Nephron progenitor cell (in vitro differentiated cells): ENCODE results near the gene CD36.
"Not testable (repeated sequence)": the region's sequence is repeated elsewhere in the genome, so short reads cannot be mapped to it uniquely, and the experiment has no call there.

Experiments
- DNase-seq: peaks from one replicate; pipeline ENCODE4 v3.0.0; 2021
- H3K27ac Mint-ChIP-seq: 2 replicates; pipeline ENCODE4 v1.8.0; 2021; ENCODE audit warnings: mild to moderate bottlenecking, moderate library complexity, mixed read lengths
- H3K27me3 Mint-ChIP-seq: 2 replicates; pipeline ENCODE4 v1.8.0; 2021; ENCODE audit warnings: mild to moderate bottlenecking, low read depth, mixed read lengths; ENCODE audit not compliant: poor library complexity
- H3K36me3 Mint-ChIP-seq: 2 replicates; pipeline ENCODE4 v1.8.0; 2021; ENCODE audit warnings: low read depth, mixed read lengths
- H3K4me1 Mint-ChIP-seq: 2 replicates; pipeline ENCODE4 v1.8.0; 2021; ENCODE audit warnings: mixed read lengths
- H3K4me3 Mint-ChIP-seq: 2 replicates; pipeline ENCODE4 v1.8.0; 2021; ENCODE audit warnings: mild to moderate bottlenecking, moderate library complexity, mixed read lengths
- H3K9me3 Mint-ChIP-seq: 2 replicates; pipeline ENCODE4 v1.8.0; 2021; ENCODE audit warnings: mild to moderate bottlenecking, moderate library complexity, mixed read lengths
- TF ChIP-seq, protein P1 (sequence below): fragments of 200-600 bp; sonication (generic); IDR thresholded peaks from 2 replicates; pipeline ENCODE4 v1.5.0; 2021; ENCODE audit warnings: antibody characterized with exemption

CD36 gene

DNA sequence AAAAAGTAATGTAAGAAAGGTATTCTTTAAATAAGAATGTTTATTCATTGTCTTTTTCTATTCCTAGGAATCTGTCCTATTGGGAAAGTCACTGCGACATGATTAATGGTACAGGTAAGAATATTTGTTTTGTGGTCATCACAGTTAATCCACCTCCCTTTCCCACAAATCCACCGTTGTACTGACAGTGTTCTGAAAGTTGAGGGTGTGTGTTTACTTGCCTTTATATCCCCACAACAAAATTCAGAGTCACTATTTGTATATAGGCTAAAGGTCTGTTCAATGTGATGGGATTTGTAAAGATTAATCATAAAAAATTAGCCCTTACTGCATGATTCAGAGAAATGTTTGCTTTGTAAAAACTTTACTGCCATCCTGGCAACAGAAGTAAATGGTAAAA is 27.9 kb downstream of the CD36 start:
- no peaks in the 10 kb centered on the region for H3K4me1 Mint-ChIP-seq
- H3K27ac Mint-ChIP-seq: no peak overlapping the region
- no peak overlapping the region for H3K4me3 Mint-ChIP-seq
- TF ChIP-seq, protein P1, sequence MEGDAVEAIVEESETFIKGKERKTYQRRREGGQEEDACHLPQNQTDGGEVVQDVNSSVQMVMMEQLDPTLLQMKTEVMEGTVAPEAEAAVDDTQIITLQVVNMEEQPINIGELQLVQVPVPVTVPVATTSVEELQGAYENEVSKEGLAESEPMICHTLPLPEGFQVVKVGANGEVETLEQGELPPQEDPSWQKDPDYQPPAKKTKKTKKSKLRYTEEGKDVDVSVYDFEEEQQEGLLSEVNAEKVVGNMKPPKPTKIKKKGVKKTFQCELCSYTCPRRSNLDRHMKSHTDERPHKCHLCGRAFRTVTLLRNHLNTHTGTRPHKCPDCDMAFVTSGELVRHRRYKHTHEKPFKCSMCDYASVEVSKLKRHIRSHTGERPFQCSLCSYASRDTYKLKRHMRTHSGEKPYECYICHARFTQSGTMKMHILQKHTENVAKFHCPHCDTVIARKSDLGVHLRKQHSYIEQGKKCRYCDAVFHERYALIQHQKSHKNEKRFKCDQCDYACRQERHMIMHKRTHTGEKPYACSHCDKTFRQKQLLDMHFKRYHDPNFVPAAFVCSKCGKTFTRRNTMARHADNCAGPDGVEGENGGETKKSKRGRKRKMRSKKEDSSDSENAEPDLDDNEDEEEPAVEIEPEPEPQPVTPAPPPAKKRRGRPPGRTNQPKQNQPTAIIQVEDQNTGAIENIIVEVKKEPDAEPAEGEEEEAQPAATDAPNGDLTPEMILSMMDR: no peak
- H3K36me3 Mint-ChIP-seq: no peaks in the 10 kb centered on the region
- no peak for DNase-seq
- H3K9me3 Mint-ChIP-seq: no peaks in the 10 kb centered on the region
- H3K27me3 Mint-ChIP-seq: no peaks in the 10 kb centered on the region

DNA sequence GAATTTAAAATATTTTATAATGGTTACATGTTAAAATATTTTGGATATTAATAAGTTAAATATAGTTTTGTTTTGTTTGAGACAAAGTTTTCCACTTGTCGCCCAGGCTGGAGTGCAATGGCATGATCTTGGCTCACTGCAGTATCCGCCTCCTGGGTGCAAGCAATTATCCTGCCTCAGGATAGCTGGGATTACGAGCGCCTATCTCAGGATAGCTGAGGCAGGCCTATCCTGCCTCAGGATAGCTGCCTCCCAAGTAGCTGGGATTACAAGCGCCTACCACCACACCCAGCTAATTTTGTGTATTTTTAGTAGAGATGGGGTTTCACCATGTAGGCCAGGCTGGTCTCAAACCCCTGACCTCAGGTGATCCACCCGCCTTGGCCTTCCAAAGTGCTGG is 30.9 kb downstream of the CD36 start:
- H3K9me3 Mint-ChIP-seq, H3K27ac Mint-ChIP-seq, H3K27me3 Mint-ChIP-seq, H3K36me3 Mint-ChIP-seq, H3K4me3 Mint-ChIP-seq, H3K4me1 Mint-ChIP-seq, DNase-seq: not testable (repeated sequence)

DNA sequence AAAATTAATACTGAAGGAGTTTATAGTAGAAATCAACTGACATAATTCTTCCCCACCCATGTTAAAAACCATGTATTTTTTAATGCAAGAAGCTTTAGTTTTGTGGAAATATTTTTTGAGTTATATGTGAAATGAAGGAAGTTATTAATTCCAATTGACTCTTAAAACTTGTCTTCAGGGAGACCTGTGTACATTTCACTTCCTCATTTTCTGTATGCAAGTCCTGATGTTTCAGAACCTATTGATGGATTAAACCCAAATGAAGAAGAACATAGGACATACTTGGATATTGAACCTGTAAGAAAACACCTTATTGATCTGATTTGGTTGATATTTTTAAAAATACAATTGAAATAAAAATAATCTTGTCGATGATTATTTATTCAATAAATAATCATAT is 33.3 kb downstream of the CD36 start:
- DNase-seq: no peak
- Mint-ChIP-seq H3K27ac (no peak overlapping the region), H3K9me3 (no peaks in the 10 kb centered on the region), H3K36me3 (no peaks in the 10 kb centered on the region), H3K4me3 (no peak overlapping the region), H3K4me1 (no peaks in the 10 kb centered on the region), H3K27me3 (peaks cover 3% of the 10 kb centered on the region)
- TF ChIP-seq, protein P1: no peak

DNA sequence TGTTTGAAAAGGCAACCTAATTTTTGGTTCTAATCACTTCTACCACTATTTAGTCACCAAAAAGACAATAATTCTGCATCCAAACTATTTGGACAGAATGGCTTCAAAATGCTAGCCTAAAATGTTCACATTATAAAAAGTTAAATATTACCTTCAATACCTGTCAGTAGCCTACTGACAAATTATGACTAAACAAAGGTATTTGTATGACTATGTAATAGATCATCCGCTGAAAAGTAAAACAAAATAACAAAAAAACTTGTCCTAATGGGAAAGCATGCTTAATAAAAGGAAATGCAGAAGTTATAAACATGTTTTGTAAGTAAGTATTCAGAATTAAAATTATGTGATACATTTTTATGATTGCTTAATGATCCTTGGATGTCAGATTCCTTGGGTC is 36.6 kb downstream of the CD36 start:
- Mint-ChIP-seq H3K4me1 (no peaks in the 10 kb centered on the region), H3K36me3 (no peaks in the 10 kb centered on the region), H3K4me3 (no peak overlapping the region), H3K9me3 (no peaks in the 10 kb centered on the region), H3K27me3 (peaks cover 3% of the 10 kb centered on the region), H3K27ac (no peak overlapping the region)
- DNase-seq: no peak
- TF ChIP-seq, protein P1: no peak

DNA sequence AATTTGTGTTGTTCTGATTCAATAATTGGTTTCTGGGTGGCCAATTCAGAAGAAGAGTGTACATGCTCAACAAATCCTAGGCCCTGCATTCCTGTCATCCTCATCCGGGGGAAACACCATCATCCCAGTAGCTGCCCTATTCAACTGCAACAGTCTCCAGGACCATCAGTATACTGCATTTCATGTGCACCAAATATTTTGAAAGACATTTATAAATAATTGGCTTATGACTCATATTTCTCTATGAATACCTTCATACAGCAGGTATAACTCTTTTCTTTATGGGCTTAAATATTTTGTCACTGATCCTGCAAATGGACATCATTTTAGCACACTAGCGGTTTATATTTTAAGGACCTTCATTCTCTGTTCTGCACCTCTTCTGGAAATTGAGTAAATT is 38.0 kb downstream of the CD36 start:
- DNase-seq: no peak
- H3K4me3 Mint-ChIP-seq: no peak overlapping the region
- TF ChIP-seq, protein P1: no peak
- no peak overlapping the region for H3K27ac Mint-ChIP-seq
- no peaks in the 10 kb centered on the region for H3K36me3 Mint-ChIP-seq
- no peaks in the 10 kb centered on the region for H3K4me1 Mint-ChIP-seq
- peaks cover 3% of the 10 kb centered on the region for H3K27me3 Mint-ChIP-seq
- H3K9me3 Mint-ChIP-seq: no peaks in the 10 kb centered on the region

DNA sequence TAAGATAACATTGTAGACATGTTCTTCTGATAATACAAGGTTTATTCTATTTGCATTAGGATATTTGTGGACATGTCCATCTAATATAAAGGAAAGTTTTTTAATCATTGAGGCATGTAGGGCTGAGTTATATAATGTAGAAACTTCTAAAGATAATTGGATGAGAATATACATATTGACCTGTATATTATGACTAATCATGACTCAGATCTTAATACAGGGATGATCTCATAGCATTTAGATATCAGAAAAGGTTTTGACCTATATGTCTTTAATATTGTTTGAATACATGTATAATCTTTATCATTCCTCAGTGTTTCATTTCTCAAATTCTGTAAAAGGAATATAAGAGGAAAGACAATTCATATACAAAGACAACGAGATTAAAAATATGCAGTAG is 39.2 kb downstream of the CD36 start:
- no peak overlapping the region for H3K4me3 Mint-ChIP-seq
- H3K4me1 Mint-ChIP-seq: no peaks in the 10 kb centered on the region
- TF ChIP-seq, protein P1: no peak
- H3K27me3 Mint-ChIP-seq: peaks cover 3% of the 10 kb centered on the region
- no peaks in the 10 kb centered on the region for H3K36me3 Mint-ChIP-seq
- no peak overlapping the region for H3K27ac Mint-ChIP-seq
- H3K9me3 Mint-ChIP-seq: no peaks in the 10 kb centered on the region
- no peak for DNase-seq
